Testis (tissue), 3 donors: ENCODE results near the gene ANGPTL2. TPM values are rescaled to one million over a fixed set of nuclear protein-coding genes. Genes with fewer than 3 reads are reported as not detected.
A peak's percentile ranks its signal among the peaks of the same experiment; 100 is the strongest.

Experiments used
- DNase-seq: peaks from one replicate; pipeline ENCODE4 v3.0.0-alpha.2; 2019
- H3K27ac ChIP-seq, 2 donors: fragments of 200-600 bp; sonication (generic); one replicate each; pipeline ENCODE4 v1.5.1; 2019
- H3K27me3 ChIP-seq: fragments of 200-600 bp; sonication (generic); one replicate; pipeline ENCODE4 v1.5.1; 2019
- H3K36me3 ChIP-seq: fragments of 200-600 bp; sonication (generic); one replicate; pipeline ENCODE4 v1.5.1; 2017; ENCODE audit warnings: low read depth; ENCODE audit errors: missing control alignments
- H3K4me1 ChIP-seq: fragments of 200-600 bp; sonication (generic); one replicate; pipeline ENCODE4 v1.5.1; 2019
- H3K4me3 ChIP-seq, 2 donors: fragments of 200-600 bp; sonication (generic); one replicate each; pipeline ENCODE4 v1.5.1; 2017 to 2019
- H3K9me3 ChIP-seq: fragments of 200-600 bp; sonication (generic); one replicate; pipeline ENCODE4 v1.5.1; 2017
- POLR2A ChIP-seq: fragments of 450-650 bp; IDR thresholded peaks from one replicate; pipeline ENCODE4 v1.6.1; 2017; ENCODE audit warnings: antibody characterized with exemption, mild to moderate bottlenecking, moderate library complexity
- WGBS, 2 donors: methylation state at CpG; one replicate each; pipeline ENCODE4 v1.1.5; 2018; 5-methylcytosine and 5-hydroxymethylcytosine counted together
- intact Hi-C: fragments of 100-400 bp; cut with DNase I; formaldehyde crosslinking; loops from one replicate; pipeline ENCODE4 v1.15.1; 2023; ENCODE audit warnings: low total_unique reads
- polyA plus RNA-seq: library from polyadenylated mRNA; stranded (reverse); fragments of 350-450 nt; fragmentation: Illumina TruSeq; extraction: RNeasy Lipid Tissue Mini Kit (QIAGEN cat#74804); gene quantifications from one replicate; pipeline ENCODE4 v1.2.3, GENCODE V29; 2014; ENCODE audit warnings: low read depth, low replicate concordance; ENCODE audit not compliant: insufficient read depth
- total RNA-seq, 2 donors: library from RNA; depleted of rRNA; stranded (reverse); fragments of >200 nt; gene quantifications; one replicate each; pipeline ENCODE4 v1.2.3, GENCODE V29; 2016
- TF ChIP-seq, protein P1 (sequence below), 3 experiments: fragments of 450-650 bp in 2 of 3; fragments of 200-600 bp in 1 of 3; sonication (generic) in 1 of 3; IDR thresholded peaks; one replicate each; pipeline ENCODE4 v1.5.1; 2016 to 2019; ENCODE audit warnings: antibody characterized with exemption in 3 of 3, mild to moderate bottlenecking in 2 of 3, moderate library complexity in 1 of 3

The ANGPTL2 gene
- total and polyA plus RNA-seq, 3 donors from 2014 or later, result 2.4 to 30.7 (median 2.4) TPM

- H3K36me3 ChIP-seq, result no peaks in the 10 kb centered on the region
- no peaks in the 10 kb centered on the region for H3K9me3 ChIP-seq
- no peak overlapping the region for H3K27ac ChIP-seq
- intact Hi-C loops, result no loop called here
- 92 to 95% methylated on average over 8 to 10 of the region's 10 CpGs for WGBS, 2 donors
- TF ChIP-seq, protein P1, sequence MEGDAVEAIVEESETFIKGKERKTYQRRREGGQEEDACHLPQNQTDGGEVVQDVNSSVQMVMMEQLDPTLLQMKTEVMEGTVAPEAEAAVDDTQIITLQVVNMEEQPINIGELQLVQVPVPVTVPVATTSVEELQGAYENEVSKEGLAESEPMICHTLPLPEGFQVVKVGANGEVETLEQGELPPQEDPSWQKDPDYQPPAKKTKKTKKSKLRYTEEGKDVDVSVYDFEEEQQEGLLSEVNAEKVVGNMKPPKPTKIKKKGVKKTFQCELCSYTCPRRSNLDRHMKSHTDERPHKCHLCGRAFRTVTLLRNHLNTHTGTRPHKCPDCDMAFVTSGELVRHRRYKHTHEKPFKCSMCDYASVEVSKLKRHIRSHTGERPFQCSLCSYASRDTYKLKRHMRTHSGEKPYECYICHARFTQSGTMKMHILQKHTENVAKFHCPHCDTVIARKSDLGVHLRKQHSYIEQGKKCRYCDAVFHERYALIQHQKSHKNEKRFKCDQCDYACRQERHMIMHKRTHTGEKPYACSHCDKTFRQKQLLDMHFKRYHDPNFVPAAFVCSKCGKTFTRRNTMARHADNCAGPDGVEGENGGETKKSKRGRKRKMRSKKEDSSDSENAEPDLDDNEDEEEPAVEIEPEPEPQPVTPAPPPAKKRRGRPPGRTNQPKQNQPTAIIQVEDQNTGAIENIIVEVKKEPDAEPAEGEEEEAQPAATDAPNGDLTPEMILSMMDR (IDR thresholded peaks at IDR 0.05), result no peak
- H3K27me3 ChIP-seq, result no peaks in the 10 kb centered on the region
- H3K4me3 ChIP-seq, result no peak overlapping the region
- peak; percentile 12 for DNase-seq
- no peaks in the 10 kb centered on the region for H3K4me1 ChIP-seq
These were observed 46.5 kb upstream of the ANGPTL2 start for GRCh38 chr9:127168756-127169574.

DNA sequence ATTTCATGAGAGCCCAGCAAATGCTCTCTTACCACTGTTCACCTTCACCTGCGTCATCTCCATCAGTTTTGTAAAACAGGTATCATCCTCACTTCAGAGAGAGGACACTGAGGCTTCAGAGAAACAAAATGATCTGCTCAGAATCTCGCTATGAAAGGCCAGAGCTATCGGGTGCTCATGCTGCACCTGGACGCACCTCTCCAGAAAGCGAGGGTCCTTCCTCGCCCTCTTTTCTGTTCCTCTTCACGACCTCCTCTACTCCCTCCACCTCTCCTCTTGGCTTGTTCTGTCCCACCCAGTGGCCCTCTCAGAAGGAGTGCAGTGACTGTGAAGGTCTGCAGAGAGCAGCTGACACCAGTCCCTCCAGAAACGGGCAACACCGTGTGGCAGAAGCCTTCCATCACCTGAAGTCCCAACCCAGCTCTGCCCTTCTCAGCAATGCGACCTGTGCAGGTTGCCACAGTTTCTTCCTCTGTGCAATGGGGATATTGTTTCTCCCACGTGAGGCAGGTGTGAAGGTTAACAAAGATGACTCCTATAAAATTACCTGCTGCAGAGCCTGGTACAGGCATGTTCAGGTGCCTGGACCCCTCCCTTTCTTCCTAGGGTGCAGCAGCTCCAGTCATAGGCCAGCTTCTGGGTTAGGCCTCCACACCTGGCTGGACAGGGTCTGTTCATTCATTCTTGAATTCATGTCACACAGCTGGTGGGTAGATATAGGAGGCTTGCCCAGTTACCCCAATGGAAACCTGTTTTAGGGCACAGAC, 45.3 kb upstream of the ANGPTL2 start:
- 94 to 95% methylated on average over 11 of the region's 11 CpGs for WGBS, 2 donors
- Histone ChIP-seq H3K27me3 (no peaks in the 10 kb centered on the region), H3K4me1 (no peaks in the 10 kb centered on the region), H3K36me3 (no peaks in the 10 kb centered on the region), H3K4me3 (no peak overlapping the region), H3K27ac (no peak overlapping the region), H3K9me3 (no peaks in the 10 kb centered on the region)
- TF ChIP-seq POLR2A, result no peak
- TF ChIP-seq, protein P1 (IDR thresholded peaks at IDR 0.05), result no peak
- no peak for DNase-seq
- intact Hi-C loops, result no loop called here

- H3K36me3 ChIP-seq, result no peaks in the 10 kb centered on the region
- 91 to 92% methylated on average over 12 of the region's 12 CpGs for WGBS, 2 donors
- no peaks in the 10 kb centered on the region for H3K27me3 ChIP-seq
- intact Hi-C loops, result no loop called here
- no peak overlapping the region for H3K4me3 ChIP-seq
- no peak overlapping the region for H3K27ac ChIP-seq
- TF ChIP-seq, protein P1 (IDR thresholded peaks at IDR 0.05), result no peak
- TF ChIP-seq POLR2A, result no peak
- no peaks in the 10 kb centered on the region for H3K9me3 ChIP-seq
- H3K4me1 ChIP-seq, result no peaks in the 10 kb centered on the region
- peak; percentile 10 for DNase-seq
These were observed 44.5 kb upstream of the ANGPTL2 start for GRCh38 chr9:127166651-127167524.

DNA sequence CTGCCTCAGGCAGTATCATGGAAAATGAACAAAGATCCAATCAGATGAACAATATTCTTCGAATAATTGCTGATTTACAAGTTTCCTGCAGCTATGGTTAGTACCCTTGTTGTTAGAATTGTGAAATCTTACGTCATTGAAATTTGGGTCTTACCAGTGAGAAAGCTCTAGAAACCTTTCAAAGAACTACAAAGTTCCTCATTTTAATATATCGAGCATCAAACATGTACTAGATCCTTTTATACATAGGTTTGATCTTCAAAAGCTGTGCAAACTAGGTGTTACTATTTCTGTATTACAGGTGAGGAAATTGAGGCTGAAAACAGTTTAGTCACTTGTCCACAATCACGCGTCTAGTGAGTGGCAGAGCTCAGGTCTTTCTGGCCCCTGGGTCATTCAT, 43.7 kb upstream of the ANGPTL2 start:
- Histone ChIP-seq H3K27ac (no peak overlapping the region), H3K9me3 (no peaks in the 10 kb centered on the region), H3K4me3 (no peak overlapping the region), H3K27me3 (no peaks in the 10 kb centered on the region), H3K4me1 (no peaks in the 10 kb centered on the region), H3K36me3 (no peaks in the 10 kb centered on the region)
- TF ChIP-seq, protein P1 (IDR thresholded peaks at IDR 0.05), result no peak
- TF ChIP-seq POLR2A, result no peak
- WGBS, 2 donors, result 92 to 96% methylated on average over 5 of the region's 5 CpGs
- no peak for DNase-seq
- intact Hi-C loops, result no loop called here
